Caco-2 (cell line): ENCODE measurements around the gene KAT7. TPM values are rescaled to one million over a fixed set of nuclear protein-coding genes. Genes with fewer than 3 reads are reported as not detected.

Experiments used
- BruUV-seq: library from RNA; stranded (reverse); fragments of 400-500 nt; replicated peaks from 2 replicates; lab custom pipeline; 2021; lab: Mats Ljungman, UMichigan
- CTCF ChIA-PET: fragments of 300-600 bp; sonication (Branson Sonifier 250); formaldehyde crosslinking; loops from one replicate; lab custom pipeline; 2022; ENCODE audit warnings: antibody characterized with exemption; lab: Charles Lee
- POLR2A ChIA-PET: fragments of 300-600 bp; sonication (Branson Sonifier 250); formaldehyde crosslinking; loops from one replicate; lab custom pipeline; 2022; ENCODE audit warnings: antibody characterized with exemption; lab: Charles Lee
- DNase-seq, 2 experiments: peaks; one replicate each; pipeline versions ENCODE4 v3.0.0 to v3.0.0-alpha.2; 2020 to 2022
- H3K27me3 ChIP-seq: replicated peaks from 2 replicates; pipeline ENCODE4 v1.6.0; 2011; ENCODE audit warnings: low read length; ENCODE audit not compliant: control insufficient read depth, insufficient read depth
- H3K36me3 ChIP-seq: 2 replicates; pipeline ENCODE4 v1.5.1; 2011; ENCODE audit warnings: low read length; ENCODE audit not compliant: control insufficient read depth, insufficient read depth
- H3K4me1 ChIP-seq: fragments of 250-450 bp; sonication (Bioruptor Pico); 2 replicates; pipeline ENCODE4 v1.5.1; 2020; ENCODE audit warnings: mild to moderate bottlenecking
- H3K4me3 ChIP-seq: 2 replicates; pipeline ENCODE4 v1.5.1; 2011; ENCODE audit warnings: low read depth, mild to moderate bottlenecking, control low read depth, low read length
- H3K9me3 ChIP-seq: fragments of 250-450 bp; sonication (Bioruptor Pico); 2 replicates; pipeline ENCODE4 v1.5.1; 2020; ENCODE audit warnings: mild to moderate bottlenecking, moderate library complexity
- H3K27ac Mint-ChIP-seq: one replicate; pipeline ENCODE4 v1.8.0; 2022; ENCODE audit warnings: mixed read lengths; ENCODE audit not compliant: unreplicated experiment
- H3K27me3 Mint-ChIP-seq: one replicate; pipeline ENCODE4 v1.8.0; 2022; ENCODE audit warnings: mixed read lengths; ENCODE audit not compliant: insufficient read depth, unreplicated experiment
- H3K36me3 Mint-ChIP-seq: one replicate; pipeline ENCODE4 v1.8.0; 2022; ENCODE audit warnings: mild to moderate bottlenecking, mixed read lengths; ENCODE audit not compliant: insufficient read depth, unreplicated experiment
- H3K4me1 Mint-ChIP-seq: one replicate; pipeline ENCODE4 v1.8.0; 2022; ENCODE audit warnings: low read depth, mixed read lengths; ENCODE audit not compliant: unreplicated experiment
- H3K4me3 Mint-ChIP-seq: one replicate; pipeline ENCODE4 v1.8.0; 2022; ENCODE audit warnings: mild to moderate bottlenecking, moderate library complexity, mixed read lengths; ENCODE audit not compliant: unreplicated experiment
- H3K9me3 Mint-ChIP-seq: one replicate; pipeline ENCODE4 v1.8.0; 2022; ENCODE audit warnings: mixed read lengths; ENCODE audit not compliant: unreplicated experiment
- intact Hi-C: fragments of 100-400 bp; cut with micrococcal nuclease; formaldehyde crosslinking; loops from one replicate; pipeline ENCODE4 v1.10.0; 2022; ENCODE audit not compliant: unreplicated experiment
- total RNA-seq: library from RNA; stranded (reverse); gene quantifications from 2 replicates; pipeline ENCODE4 v1.2.3, GENCODE V29; 2022
- TF ChIP-seq, protein P1 (sequence below), 2 experiments: fragments of 200-600 bp in 1 of 2; IDR thresholded peaks; 1 replicate in 1 of 2; 2 replicates in 1 of 2; pipeline versions ENCODE4 v1.5.1 to v1.8.0; 2011 to 2022; ENCODE audit warnings: antibody characterized with exemption in 1 of 2, control low read depth in 1 of 2, inconsistent platforms in 1 of 2, low read depth in 1 of 2, low read length in 1 of 2, mild to moderate bottlenecking in 1 of 2, moderate library complexity in 1 of 2; ENCODE audit not compliant: insufficient read depth in 1 of 2, severe bottlenecking in 1 of 2, unreplicated experiment in 1 of 2

The KAT7 gene
- total RNA-seq, 1 experiment from 2014 or later: 137 TPM

DNA sequence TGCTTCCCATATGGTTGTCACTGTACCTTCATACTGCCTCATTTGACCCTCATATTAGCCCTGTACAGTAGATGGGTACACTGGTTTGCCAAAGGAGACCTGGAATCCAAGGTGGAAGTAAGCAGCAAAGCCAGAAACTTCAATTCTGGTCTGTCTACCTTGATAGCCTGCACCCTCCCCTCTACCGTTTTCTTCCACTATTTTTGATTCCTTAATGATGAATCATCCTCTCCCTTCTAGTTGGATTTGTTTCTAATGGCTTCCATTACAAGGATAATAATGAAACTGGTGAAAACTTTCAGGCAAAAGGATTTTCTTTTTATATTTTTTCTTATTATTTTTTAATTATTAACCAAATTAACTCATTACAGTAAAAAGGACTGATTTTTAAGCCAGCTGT, 42.1 kb downstream of the KAT7 start:
- ChIA-PET CTCF (interaction anchor here (0.6 kb wide), 1 partner anchor 69 kb away, joined by 5 read pairs; no protein-coding TSS in a partner anchor), POLR2A (interaction anchor here (0.7 to 1.2 kb wide), 2 partner anchors 66 to 81 kb away, joined by 4 to 7 read pairs; partner anchors contain the start of gene FAM117A)
- no peaks in the 10 kb centered on the region for H3K9me3 Mint-ChIP-seq
- Histone ChIP-seq H3K9me3 (no peaks in the 10 kb centered on the region), H3K36me3 (peaks cover 11% of the 10 kb centered on the region), H3K27me3 (no peaks in the 10 kb centered on the region), H3K4me3 (no peak overlapping the region), H3K4me1 (peaks cover 20% of the 10 kb centered on the region)
- no peak for DNase-seq
- H3K4me1 Mint-ChIP-seq: peaks cover 9% of the 10 kb centered on the region
- BruUV-seq: no TSS peak
- intact Hi-C loops: no loop called here
- H3K36me3 Mint-ChIP-seq: peaks cover 92% of the 10 kb centered on the region
- H3K4me3 Mint-ChIP-seq: no peak overlapping the region
- TF ChIP-seq, protein P1, sequence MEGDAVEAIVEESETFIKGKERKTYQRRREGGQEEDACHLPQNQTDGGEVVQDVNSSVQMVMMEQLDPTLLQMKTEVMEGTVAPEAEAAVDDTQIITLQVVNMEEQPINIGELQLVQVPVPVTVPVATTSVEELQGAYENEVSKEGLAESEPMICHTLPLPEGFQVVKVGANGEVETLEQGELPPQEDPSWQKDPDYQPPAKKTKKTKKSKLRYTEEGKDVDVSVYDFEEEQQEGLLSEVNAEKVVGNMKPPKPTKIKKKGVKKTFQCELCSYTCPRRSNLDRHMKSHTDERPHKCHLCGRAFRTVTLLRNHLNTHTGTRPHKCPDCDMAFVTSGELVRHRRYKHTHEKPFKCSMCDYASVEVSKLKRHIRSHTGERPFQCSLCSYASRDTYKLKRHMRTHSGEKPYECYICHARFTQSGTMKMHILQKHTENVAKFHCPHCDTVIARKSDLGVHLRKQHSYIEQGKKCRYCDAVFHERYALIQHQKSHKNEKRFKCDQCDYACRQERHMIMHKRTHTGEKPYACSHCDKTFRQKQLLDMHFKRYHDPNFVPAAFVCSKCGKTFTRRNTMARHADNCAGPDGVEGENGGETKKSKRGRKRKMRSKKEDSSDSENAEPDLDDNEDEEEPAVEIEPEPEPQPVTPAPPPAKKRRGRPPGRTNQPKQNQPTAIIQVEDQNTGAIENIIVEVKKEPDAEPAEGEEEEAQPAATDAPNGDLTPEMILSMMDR (IDR thresholded peaks at IDR 0.05; ENCODE audit: insufficient read depth in 1 of 2, low read depth in 1 of 2, low read length in 1 of 2, severe bottlenecking in 1 of 2, unreplicated experiment in 1 of 2): no peak
- H3K27ac Mint-ChIP-seq: peak overlapping the region; percentile 62
- no peaks in the 10 kb centered on the region for H3K27me3 Mint-ChIP-seq

DNA sequence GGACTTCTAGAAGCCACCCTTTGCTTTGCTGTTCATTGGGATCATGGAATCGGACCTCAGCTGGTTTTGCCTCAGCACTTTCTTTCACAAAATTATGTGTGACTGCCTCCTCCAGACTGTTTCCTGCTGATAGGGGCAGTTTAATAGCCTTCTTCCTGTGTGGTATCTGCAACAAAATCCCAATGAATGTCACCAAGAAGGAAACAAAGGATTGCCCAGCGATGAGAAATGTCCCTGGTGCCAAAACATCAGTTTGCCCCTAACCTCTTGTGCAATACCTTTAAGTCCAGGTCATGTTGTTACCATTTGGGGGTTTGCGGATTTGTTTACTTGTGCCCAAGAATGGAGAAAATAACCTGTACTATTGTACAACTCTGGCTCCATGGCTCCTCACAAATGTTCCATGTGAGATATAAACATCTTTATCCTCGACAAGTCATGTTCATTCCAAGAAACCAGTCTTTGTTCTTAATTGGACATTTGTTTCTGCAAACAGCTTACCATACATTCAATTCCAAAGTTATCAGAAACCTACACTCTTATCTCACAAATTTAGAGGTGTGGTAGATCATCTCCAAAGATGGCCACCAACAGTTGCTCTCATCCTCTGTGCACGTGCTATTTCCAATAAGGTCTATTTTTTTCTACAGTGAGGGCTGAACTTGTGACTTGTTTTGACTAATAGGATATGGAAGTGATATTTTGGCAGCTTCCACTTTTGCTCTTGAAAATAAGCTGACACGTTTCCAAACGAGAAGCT, 44.5 kb downstream of the KAT7 start:
- CTCF ChIA-PET: no interaction called here
- intact Hi-C loops: no loop called here
- peaks cover 93% of the 10 kb centered on the region for H3K36me3 Mint-ChIP-seq
- H3K9me3 ChIP-seq: no peaks in the 10 kb centered on the region
- H3K4me1 ChIP-seq: peaks cover 42% of the 10 kb centered on the region
- no peak for DNase-seq
- H3K4me3 ChIP-seq: no peak overlapping the region
- peaks cover 3% of the 10 kb centered on the region; the same call in 1 of the 2 replicates for H3K36me3 ChIP-seq
- peaks cover 32% of the 10 kb centered on the region for H3K4me1 Mint-ChIP-seq
- TF ChIP-seq, protein P1 (IDR thresholded peaks at IDR 0.05; ENCODE audit: insufficient read depth in 1 of 2, low read depth in 1 of 2, low read length in 1 of 2, severe bottlenecking in 1 of 2, unreplicated experiment in 1 of 2): no peak
- POLR2A ChIA-PET: interaction anchor here (0.5 to 0.9 kb wide), 2 partner anchors 35 to 345 kb away, joined by 3 read pairs; no protein-coding TSS in a partner anchor
- H3K9me3 Mint-ChIP-seq: no peaks in the 10 kb centered on the region
- no peaks in the 10 kb centered on the region for H3K27me3 Mint-ChIP-seq
- H3K27me3 ChIP-seq: no peaks in the 10 kb centered on the region
- no peak overlapping the region for H3K27ac Mint-ChIP-seq
- H3K4me3 Mint-ChIP-seq: no peak overlapping the region
- BruUV-seq: no TSS peak

DNA sequence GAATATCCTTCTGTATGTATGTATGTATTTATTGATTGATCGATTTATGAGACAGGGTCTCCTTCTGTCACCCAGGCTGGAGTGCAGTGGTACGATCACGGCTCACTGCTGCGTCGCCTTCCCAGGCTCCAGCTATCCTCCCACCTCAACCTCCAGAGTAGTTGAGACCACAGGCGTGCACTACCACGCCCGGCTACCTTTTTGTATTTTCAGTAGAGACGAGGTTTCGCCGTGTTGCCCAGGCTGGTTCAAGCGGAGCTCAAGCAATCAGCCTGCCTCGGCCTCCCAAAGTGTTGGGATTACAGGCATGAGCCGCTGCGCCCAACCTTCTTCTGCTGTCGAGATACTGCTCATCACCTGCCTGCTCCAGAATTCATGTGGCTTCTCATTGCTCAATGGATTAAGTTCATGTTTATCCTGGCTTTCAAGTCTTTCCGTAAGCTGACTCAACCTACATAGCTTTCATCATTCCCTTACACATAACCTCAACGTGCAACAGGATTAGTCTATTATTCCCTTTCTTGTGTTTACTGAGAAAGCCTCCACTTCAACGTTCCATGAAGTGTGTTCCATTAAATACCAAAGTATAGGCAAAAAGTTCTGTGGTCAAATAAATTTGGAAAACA, 45.8 kb downstream of the KAT7 start:
- intact Hi-C loops: no loop called here
- no peaks in the 10 kb centered on the region for H3K27me3 Mint-ChIP-seq
- no TSS peak for BruUV-seq
- H3K4me1 Mint-ChIP-seq: peaks cover 32% of the 10 kb centered on the region
- H3K36me3 ChIP-seq: peaks cover 2% of the 10 kb centered on the region; the same call in 1 of the 2 replicates
- peaks cover 40% of the 10 kb centered on the region for H3K4me1 ChIP-seq
- H3K36me3 Mint-ChIP-seq: peaks cover 86% of the 10 kb centered on the region
- H3K9me3 ChIP-seq: no peaks in the 10 kb centered on the region
- no peak overlapping the region for H3K4me3 Mint-ChIP-seq
- no peaks in the 10 kb centered on the region for H3K9me3 Mint-ChIP-seq
- no peak overlapping the region for H3K27ac Mint-ChIP-seq
- ChIA-PET CTCF (no interaction called here), POLR2A (no interaction called here)
- no peaks in the 10 kb centered on the region for H3K27me3 ChIP-seq
- TF ChIP-seq, protein P1 (IDR thresholded peaks at IDR 0.05; ENCODE audit: insufficient read depth in 1 of 2, low read depth in 1 of 2, low read length in 1 of 2, severe bottlenecking in 1 of 2, unreplicated experiment in 1 of 2): no peak
- no peak overlapping the region for H3K4me3 ChIP-seq
- DNase-seq: no peak
